HG03280 (cell line): ENCODE measurements around the gene SLC16A11.
"Not testable (repeated sequence)": the region's sequence is repeated elsewhere in the genome, so short reads cannot be mapped to it uniquely, and the experiment has no call there.

ENCODE experiments used
- ATAC-seq: cut with Tn5 transposase; IDR thresholded peaks from one replicate; pipeline ENCODE4 v1.9.1; 2021; ENCODE audit warnings: mild to moderate bottlenecking, moderate library complexity; ENCODE audit not compliant: unreplicated experiment

SLC16A11 gene

DNA sequence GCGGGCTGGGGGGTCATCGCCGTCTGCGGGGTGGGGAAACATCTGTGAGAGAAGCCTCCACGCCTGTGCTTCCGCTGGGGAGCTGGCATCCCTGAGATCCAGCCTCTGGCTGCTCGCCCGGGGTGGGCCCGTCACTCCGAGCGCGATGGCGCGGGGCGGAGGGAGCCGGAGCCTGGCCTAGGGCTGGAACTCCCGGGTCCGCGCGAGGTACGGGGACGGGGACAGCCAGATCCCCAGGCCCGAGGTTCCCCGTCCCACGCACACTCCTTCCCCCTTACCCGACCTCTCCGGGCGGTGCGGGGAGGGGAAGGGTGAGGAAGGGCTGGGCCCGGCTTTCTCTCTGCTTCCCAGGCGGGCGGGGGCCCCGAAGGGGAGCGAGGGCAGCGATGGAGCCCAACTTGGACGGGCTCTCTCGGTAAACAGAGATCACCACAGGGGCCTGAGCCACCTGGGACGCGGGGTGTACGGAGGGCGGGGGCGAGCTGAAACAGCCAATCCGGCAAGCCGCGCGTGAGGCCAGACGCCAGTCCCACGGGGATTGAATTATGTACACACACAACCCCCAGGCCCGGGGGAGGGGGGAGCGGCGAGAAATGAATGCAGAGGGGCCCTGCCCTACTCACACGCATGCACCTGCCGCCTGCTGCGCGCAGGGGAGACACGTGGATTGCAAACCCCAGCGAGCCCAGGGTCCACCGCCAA, at the start of gene SLC16A11:
SLC16A11 (minus strand) TSS at position 596 of the 702 bp plus-strand sequence; CDS start at position 17, 579 bp downstream.
- ATAC-seq = no peak

- ATAC-seq = not testable (repeated sequence)
Observed at GRCh38 chr17:7091311-7092005, 47.6 kb upstream of the SLC16A11 start.

DNA sequence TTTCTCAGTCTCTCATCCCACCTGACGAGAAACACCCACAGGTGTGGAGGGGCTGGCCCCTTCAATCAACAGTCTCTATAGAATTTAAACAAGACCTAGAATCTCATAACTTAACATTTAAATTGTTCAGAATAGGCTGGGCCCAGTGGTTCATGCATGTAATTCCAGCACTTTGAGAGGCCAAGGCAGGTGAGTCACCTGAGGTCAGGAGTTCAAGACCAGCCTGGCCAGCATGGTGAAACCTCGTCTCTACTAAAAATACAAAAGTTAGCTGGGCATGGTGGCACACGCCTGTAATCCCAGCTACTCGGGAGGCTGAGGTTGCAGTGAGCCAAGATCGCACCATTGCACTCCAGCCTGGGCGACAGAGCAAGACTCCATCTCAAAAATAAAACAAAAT, 45.7 kb upstream of the SLC16A11 start:
- ATAC-seq = not testable (repeated sequence)

GRCh38 chr17:7088442-7088841, 44.5 kb upstream of the SLC16A11 start:
- ATAC-seq = not testable (repeated sequence)

DNA sequence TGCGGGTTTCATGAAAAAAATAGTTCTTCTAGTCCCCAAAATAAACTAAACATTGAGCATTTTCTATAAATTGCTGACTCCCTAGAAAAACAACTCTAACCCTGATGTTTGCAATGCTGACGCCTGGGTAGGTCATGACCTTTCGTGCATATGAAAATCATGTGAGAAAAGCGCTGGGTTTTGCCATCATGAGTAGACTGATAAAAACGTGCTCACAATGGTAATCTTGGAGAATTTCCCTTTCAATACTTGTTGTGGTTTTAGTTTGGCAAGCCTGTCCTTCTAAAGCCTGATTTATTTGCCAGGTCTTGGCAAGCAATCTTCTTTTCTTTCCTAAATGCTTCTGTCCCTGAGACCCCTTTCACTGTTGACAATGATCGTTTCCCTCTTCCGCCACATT, 40.2 kb upstream of the SLC16A11 start:
- no peak for ATAC-seq

DNA sequence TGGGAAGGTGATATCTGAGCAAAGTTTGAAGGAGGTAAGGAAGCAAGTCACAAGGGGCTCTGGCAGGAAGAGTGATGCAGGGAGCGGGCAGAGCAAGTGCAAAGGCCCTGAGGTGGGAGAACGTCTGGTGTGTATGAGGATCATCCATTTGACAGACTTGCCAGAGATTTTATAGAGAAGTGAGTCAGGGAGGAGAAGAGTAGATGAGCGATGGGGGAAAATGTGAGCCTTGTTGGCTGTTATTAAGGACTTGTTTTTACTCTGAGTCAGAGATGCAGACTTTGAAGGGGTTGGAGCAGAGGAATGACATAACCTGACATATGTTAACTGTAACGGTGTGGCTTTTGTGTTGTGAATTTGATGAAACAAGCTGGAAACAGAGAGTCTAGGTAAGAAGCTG, 39.7 kb upstream of the SLC16A11 start:
- no peak for ATAC-seq

DNA sequence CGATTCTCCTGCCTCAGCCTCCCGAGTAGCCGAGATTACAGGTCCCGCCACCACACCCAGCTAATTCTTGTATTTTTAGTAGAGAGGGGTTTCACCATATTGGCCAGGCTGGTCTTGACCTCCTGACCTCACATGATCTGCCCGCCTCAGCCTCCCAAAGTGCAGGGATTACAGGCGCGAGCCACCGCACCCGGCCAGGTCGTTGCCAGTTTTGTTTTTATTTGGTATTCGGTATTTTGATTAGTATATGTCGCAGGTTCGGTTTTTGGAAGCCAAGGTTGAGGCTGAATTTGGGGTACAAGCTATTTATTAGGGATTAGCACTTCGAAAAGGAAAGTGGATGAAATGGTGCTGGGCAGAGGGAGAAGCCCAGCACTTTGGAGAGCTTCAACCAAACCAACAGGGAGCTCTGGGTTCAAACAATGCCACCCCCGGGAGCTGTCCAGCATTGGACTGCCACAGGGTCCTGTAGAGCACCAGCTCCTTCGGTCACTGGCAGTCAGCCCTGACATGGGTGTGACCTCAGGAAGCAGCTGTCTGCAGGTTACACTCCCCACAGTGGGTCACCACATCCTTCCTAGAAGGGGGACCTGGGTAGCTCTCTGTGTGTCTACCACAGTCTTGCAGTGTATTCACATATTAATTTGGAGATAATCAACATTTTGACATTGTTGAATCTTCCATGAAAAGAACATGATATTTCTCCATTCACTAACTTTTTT, 37.6 kb upstream of the SLC16A11 start:
- no peak for ATAC-seq

DNA sequence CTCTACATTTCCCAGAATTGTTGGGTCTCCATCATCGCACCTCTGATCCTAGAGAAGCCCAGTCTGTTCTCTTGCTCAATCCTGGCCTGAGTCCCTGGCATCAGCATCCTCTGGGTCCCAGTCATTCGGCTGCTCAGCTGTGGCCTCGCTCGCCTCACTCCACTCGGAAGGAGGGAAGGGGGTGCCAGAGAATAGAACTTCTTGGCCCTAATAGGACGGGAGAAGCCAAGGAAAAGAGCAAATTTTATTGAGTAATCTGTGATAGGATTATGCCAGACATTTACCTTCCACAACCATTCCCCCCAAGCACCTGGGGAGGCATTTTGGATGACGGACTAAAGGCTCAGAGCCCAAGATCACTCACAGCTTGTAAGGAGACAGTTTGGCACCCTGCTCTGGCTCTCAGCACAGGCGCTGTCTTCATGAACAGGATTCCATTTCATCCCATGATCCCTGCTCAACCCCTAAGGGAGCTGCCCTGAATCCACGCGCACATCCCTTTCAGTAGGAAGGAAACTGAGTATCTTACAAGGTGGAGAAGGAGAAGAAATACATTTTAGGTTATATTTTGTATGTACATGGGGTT, 36.7 kb upstream of the SLC16A11 start:
- no peak for ATAC-seq

DNA sequence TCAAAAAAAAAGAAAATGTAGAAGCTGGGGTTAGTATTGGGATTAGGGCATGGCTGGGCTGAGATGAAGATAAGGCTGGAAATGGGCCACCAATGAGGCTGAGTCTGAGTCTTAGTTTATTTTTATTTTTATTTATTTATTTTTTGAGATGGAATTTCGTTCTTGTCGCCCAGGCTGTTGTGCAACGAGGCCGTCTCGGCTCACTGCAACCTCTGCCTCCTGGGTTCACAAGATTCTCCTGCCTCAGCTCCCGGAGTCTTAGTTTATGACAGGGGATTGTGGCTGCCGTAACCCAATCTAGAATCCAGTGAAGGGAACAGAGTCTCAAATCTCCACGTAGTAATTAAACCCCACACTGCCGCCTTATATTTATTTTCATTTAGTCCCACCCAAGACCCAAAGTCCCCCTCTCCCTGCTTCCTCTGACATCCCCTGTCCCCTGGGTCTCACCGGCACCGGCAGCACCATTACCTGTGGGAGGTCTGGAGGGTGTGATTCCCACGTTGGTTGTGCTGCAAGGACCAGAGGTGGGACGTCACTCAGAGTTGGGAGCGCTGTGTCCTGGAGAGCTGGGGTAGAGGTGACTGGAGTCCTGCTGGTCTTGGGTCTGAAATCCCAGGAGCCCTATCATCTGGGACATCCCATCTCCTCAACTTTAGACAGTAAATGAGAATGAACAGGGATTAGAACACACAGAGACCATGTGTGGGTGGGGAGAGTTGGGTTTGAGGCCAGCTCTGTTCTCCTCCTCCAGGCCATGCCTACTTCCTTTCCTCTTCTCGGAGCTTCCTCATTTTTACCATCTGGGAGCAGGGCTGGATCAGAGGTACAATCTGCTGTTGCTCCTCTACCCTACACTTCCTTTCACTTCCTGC, 35.9 kb upstream of the SLC16A11 start, which contains the start of gene CLEC10A:
CLEC10A (minus strand) TSS at position 671 of the 875 bp plus-strand sequence. CDS start 1,439 bp downstream, outside the sequence.
- no peak for ATAC-seq

DNA sequence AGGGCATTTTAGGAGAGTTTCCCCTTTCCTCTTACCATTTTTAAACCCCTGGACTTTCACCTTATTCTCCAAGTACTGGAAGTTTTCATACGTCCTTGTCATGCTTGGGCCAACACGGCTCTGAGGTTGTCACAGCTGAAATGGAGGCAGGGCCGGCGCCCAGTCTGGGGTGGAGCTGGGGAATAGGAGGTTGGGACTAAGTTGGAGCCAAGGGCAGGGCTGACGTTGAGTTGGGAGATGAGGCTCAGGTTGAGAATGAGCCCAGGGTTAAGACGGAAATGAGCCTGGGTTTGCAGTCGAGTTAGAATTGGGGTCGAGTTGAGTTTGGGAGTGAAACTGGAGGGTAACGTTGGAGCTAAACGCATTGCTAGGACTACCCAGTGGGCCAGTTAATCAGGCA, 34.8 kb upstream of the SLC16A11 start:
- ATAC-seq = no peak

GRCh38 chr17:7077911-7078546, 34.1 kb upstream of the SLC16A11 start:
- no peak for ATAC-seq

DNA sequence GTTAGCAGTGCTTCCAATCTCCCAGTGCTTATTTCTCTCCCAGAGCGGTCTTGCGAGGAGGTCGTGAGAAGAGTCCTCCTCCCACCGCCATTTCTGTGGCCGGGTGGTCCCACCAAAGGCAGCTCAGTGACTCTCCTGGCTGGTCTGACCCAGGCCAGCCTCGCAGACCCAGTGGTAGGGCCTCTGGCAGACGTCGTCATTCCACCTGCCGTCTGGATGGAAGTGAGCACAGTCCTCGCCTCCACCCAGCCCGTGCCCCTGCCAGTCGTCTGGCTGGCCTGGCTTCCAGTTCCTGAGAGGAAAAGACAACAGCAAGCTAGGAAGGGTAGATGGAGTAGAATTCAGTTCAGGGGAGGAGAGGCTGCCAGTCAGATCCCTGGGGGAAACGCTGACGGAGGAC, 31.0 kb upstream of the SLC16A11 start:
- ATAC-seq = no peak

DNA sequence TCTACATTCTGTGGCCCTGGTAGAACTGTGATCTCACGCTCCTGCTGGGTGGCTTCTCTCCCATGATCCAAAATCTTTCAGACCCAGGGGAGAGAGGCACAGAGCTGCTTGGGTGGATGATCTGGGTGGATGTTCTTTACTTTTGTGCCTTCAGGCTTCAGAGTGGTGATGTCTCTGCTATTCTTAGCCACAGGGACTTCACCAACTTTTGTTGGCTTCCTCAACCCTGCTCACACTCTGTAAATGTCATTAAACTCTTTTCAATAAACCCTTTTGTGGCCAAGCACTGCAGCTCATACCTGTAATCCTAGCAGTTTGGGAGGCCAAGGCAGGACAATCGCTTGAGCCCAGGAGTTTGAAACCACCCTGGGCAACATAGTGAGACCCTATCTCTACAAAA, 28.5 kb upstream of the SLC16A11 start:
- ATAC-seq = no peak

DNA sequence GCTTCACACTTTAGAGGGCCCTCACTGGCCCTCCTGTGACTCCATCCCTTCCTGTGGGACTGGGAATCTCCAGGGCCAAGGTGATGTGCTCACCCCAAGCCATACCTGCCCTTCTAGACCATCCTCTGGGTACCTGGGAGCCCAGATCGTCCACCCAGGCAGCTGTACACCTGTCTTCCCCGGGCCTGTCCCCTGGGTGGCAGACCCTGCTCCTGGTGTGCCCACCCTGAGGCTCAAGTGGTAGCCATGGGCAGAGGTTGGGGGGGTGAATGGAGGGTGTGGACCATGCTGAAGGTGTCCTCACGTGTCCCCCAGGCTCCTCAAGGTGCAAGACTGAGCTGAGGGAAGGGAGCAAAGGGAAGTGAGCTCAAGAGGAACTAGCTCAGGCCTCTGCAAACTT, 26.8 kb upstream of the SLC16A11 start:
- no peak for ATAC-seq

GRCh38 chr17:7068268-7068667, 24.4 kb upstream of the SLC16A11 start:
- no peak for ATAC-seq

DNA sequence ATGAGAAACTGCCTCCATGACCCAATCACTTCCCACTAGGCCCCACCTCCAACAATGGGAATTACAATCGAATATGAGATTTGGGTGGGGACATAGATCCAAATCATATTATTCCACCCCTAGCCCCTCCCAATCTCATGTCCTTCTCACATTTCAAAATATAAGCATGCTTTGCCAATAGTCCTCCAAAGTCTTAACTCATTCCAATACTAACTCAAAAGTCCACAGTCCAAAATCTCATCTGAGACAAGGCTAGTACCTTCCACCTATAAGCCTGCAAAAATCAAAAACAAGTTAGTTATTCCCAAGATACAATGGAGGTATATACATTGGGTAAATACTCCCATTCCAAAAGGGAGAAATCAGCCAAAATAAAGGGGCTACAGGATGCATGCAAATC, 23.3 kb upstream of the SLC16A11 start:
- ATAC-seq = no peak

DNA sequence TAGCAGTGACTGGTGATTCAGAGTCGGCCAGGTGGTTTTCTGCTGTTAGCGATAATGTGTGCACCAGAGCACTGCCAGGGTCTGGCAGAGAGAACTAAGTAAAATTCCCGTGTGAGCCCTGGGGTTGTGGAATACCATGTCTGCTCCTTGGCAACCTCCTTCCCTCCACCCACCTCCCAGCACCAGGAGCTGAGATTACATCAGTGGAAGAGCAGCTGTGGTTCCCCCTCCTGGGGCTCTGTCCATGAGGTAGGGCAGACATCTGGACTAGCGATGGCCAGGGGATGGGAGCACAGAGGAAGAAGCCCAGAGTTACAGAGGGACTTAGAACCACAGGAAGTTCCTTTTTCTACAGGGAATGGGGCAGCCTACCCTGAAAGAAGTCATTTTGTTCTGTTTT, 20.4 kb upstream of the SLC16A11 start:
- ATAC-seq = no peak

DNA sequence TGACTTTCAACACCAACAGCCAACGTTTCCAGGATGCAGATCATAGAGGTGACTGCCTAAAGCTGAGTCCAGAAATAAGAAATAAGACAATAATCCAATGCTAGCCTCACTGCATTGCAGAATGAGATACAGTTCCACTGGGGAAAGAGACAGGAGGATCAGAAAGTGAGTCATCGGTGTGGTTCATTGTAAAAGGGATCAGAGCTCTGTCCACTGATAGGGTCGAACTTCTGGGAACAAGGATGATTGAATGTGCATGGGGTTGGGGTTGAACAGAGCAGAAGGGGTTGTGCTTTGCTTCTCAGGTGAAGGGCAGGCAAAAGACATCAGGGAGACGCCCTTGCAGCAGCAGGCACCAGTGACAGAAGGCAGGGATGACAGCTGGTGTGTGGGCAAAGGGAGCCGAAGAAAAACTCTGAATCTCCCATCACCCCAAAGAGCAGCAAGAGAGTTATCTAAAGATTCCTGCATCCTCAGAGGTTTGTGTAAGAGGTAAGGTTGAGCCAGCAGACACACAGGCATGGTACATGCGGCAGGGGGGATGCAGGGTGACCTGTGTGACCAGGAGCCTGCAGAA, 19.7 kb upstream of the SLC16A11 start:
- ATAC-seq = no peak

GRCh38 chr17:7060165-7060891, 16.4 kb upstream of the SLC16A11 start:
- ATAC-seq = no peak
